ENCODE measurements around the gene ZBTB8B. TPM values are rescaled to one million over a fixed set of nuclear protein-coding genes. Genes with fewer than 3 reads are reported as not detected.

The ZBTB8B gene
- total RNA-seq, 1 experiment from 2014 or later, result 1.9 TPM

- no peak overlapping the region for H3K9ac ChIP-seq (ENCODE audit: extremely low read depth, insufficient read length, low read length)
- peaks cover 2% of the 10 kb centered on the region for H3K27me3 Mint-ChIP-seq (ENCODE audit: low read depth)
- no peak overlapping the region for H3K4me2 ChIP-seq (ENCODE audit: insufficient read depth, insufficient read length, low read length)
These were observed 37.5 kb upstream of the ZBTB8B start for GRCh38 chr1:32427264-32427963.

More at GRCh38 chr1:32427264-32427963, 37.5 kb upstream of the ZBTB8B start:
- H2BK12ac ChIP-seq (ENCODE audit: insufficient read length, low read depth, low read length), result no peak overlapping the region
- no peak overlapping the region for H2BK5ac ChIP-seq (ENCODE audit: insufficient read length, low read length)
- Mint-ChIP-seq H3K9me3 (peaks cover 0 to 3% of the 10 kb centered on the region in 2 experiments; a peak in 2 of 5 replicates), H3K36me3 (ENCODE audit: insufficient read depth in 1 of 3, low read depth in 3 of 3) (no peaks in the 10 kb centered on the region; a peak in 1 of 7 replicates), H3K4me1 (peaks cover 30 to 39% of the 10 kb centered on the region in 2 experiments), H3K27ac (no peak overlapping the region), H3K4me3 (no peak overlapping the region)
- no peak overlapping the region for H2BK120ac ChIP-seq (ENCODE audit: low read depth, low read length, poor library complexity, severe bottlenecking)
- no peak overlapping the region for H3K18ac ChIP-seq (ENCODE audit: insufficient read length, low read depth, low read length)
- H4K5ac ChIP-seq (ENCODE audit: insufficient read length, low read depth, low read length), result no peak overlapping the region
- H3K4ac ChIP-seq (ENCODE audit: low read depth, low read length), result no peak overlapping the region
- H3K23me2 ChIP-seq (ENCODE audit: insufficient read length, low read depth, low read length, poor library complexity, severe bottlenecking), result no peaks in the 10 kb centered on the region
- H3K79me1 ChIP-seq (ENCODE audit: insufficient read depth, low read depth, low read length, poor library complexity, severe bottlenecking), result no peaks in the 10 kb centered on the region
- H3K27ac ChIP-seq (ENCODE audit: insufficient read length, low read depth, low read length), result no peak overlapping the region
- no peak overlapping the region for H3K23ac ChIP-seq (ENCODE audit: insufficient read length, low read depth, low read length)
- no peak for TF ChIP-seq CTCF (conservative IDR thresholded peaks at IDR 0.05)
- H3K79me2 ChIP-seq (ENCODE audit: insufficient read depth, low read length), result no peaks in the 10 kb centered on the region
- H3K27me3 ChIP-seq (ENCODE audit: insufficient read depth, low read length), result no peaks in the 10 kb centered on the region
- H3K4me1 ChIP-seq (ENCODE audit: insufficient read depth, low read length), result peaks cover 6% of the 10 kb centered on the region; the same call in 1 of the 2 replicates
- H4K91ac ChIP-seq (ENCODE audit: insufficient read length, low read depth, low read length), result no peak overlapping the region
- no CpG with 5 or more reads among the region's 17 CpGs for WGBS (ENCODE audit: extremely low coverage, insufficient read length, low lambda C conversion rate)
- H2BK20ac ChIP-seq (ENCODE audit: low read depth, low read length, poor library complexity, severe bottlenecking), result no peak overlapping the region
- DNase-seq, result no peak
- H3K9me3 ChIP-seq (ENCODE audit: control insufficient read depth, low read depth, low read length), result no peaks in the 10 kb centered on the region
- H3T11ph ChIP-seq (ENCODE audit: low read length), result no peak overlapping the region
- no peaks in the 10 kb centered on the region for H4K20me1 ChIP-seq (ENCODE audit: control insufficient read depth, insufficient read depth, insufficient read length)
- H2BK15ac ChIP-seq (ENCODE audit: low read depth, low read length), result no peak overlapping the region
- H2AK5ac ChIP-seq (ENCODE audit: insufficient read length, low read length), result no peak overlapping the region
- no peak overlapping the region for H4K8ac ChIP-seq (replicated peaks; ENCODE audit: insufficient read length, low read depth, low read length)
- H3K14ac ChIP-seq (ENCODE audit: insufficient read depth, low read length), result no peak overlapping the region
- no peak overlapping the region for H3K56ac ChIP-seq (ENCODE audit: insufficient read length, low read depth, low read length)
- H2AFZ ChIP-seq (ENCODE audit: low read length), result no peak overlapping the region

Measured in H9 (cell line).